Adrenal gland (tissue), 12 donors: Measurements from ENCODE around the gene TUBB3. TPM values are rescaled to one million over a fixed set of nuclear protein-coding genes. Genes with fewer than 3 reads are reported as not detected.

Experiments
- DNase-seq, 7 donors: peaks; one replicate each; pipeline ENCODE4 v3.0.0-alpha.2; 2019 to 2020
- H3K27ac ChIP-seq, 5 donors: fragments of 200-600 bp; sonication (generic) in 4 of 5; 1 replicate in 3 of 5; 2 replicates in 2 of 5; pipeline versions ENCODE4 v1.5.1 to v1.8.0; 2016 to 2020; ENCODE audit warnings: mild to moderate bottlenecking in 1 of 5
- H3K27me3 ChIP-seq: fragments of 200-600 bp; 2 replicates; pipeline ENCODE4 v1.8.0; 2021
- H3K36me3 ChIP-seq, 2 donors: fragments of 200-600 bp; replicated peaks in 1 of 2; 1 replicate in 1 of 2; 2 replicates in 1 of 2; pipeline versions ENCODE4 v1.5.1 to v1.8.0; 2018 to 2022
- H3K4me1 ChIP-seq, 2 donors: fragments of 200-600 bp; replicated peaks in 1 of 2; 1 replicate in 1 of 2; 2 replicates in 1 of 2; pipeline versions ENCODE4 v1.5.1 to v1.8.0; 2018 to 2021
- H3K4me3 ChIP-seq, 4 donors: fragments of 200-600 bp; sonication (generic) in 3 of 4; one replicate each; pipeline ENCODE4 v1.5.1; 2016 to 2018
- H3K9me3 ChIP-seq, 3 donors: fragments of 200-600 bp; sonication (generic) in 1 of 3; replicated peaks in 1 of 3; 1 replicate in 2 of 3; 2 replicates in 1 of 3; pipeline versions ENCODE4 v1.5.1 to v1.8.0; 2016 to 2021
- POLR2A ChIP-seq, 2 donors: fragments of 450-650 bp; IDR thresholded peaks; one replicate each; pipeline ENCODE4 v1.6.1; 2017; ENCODE audit warnings: antibody characterized with exemption in 2 of 2, mild to moderate bottlenecking in 2 of 2, moderate library complexity in 1 of 2
- WGBS, 4 donors: extraction: QIAGEN DNeasy Blood & Tissue Kit in 2 of 4; methylation state at CpG; one replicate each; pipeline versions ENCODE4 v1.1.5 to v1.1.7; 2013 to 2017; 5-methylcytosine and 5-hydroxymethylcytosine counted together
- intact Hi-C, 2 donors: fragments of 100-400 bp; cut with DNase I; formaldehyde crosslinking; loops; one replicate each; pipeline versions ENCODE4 v1.14.1 to v1.15.0; 2022 to 2023
- polyA plus RNA-seq, 3 donors: library from polyadenylated mRNA; stranded (reverse); fragments of 200-250 nt in 2 of 3; fragments of 350-450 nt in 1 of 3; fragmentation: Illumina TruSeq in 1 of 3; extraction: RNeasy Lipid Tissue Mini Kit (QIAGEN cat#74804) in 1 of 3; gene quantifications; one replicate each; pipeline ENCODE4 v1.2.3, GENCODE V29; 2013 to 2014
- total RNA-seq, 9 donors: library from RNA; depleted of rRNA in 4 of 9; stranded (reverse); fragments of >200 nt in 4 of 9; fragments of 120-200 nt in 1 of 9; fragmentation: NEBNext Ultra II Directional in 1 of 9; extraction: Animal tissue kit (Norgen Biotek cat#: 25700) in 1 of 9; gene quantifications; one replicate each; pipeline versions ENCODE4 v1.1.0 to v1.2.4, GENCODE V29; 2013 to 2023
- TF ChIP-seq, protein P1 (sequence below), 6 experiments: fragments of 450-650 bp in 4 of 6; fragments of 200-600 bp in 2 of 6; sonication (generic) in 1 of 6; IDR thresholded peaks; 1 replicate in 5 of 6; 2 replicates in 1 of 6; pipeline versions ENCODE4 v1.5.1 to v1.8.0; 2016 to 2021; ENCODE audit warnings: antibody characterized with exemption in 6 of 6, mild to moderate bottlenecking in 2 of 6, moderate library complexity in 1 of 6
- donor health status: healthy with polysubstance abuse.
- donor health status: Bipolar disorder and iron deficiency.
- donor health status: DM: yes; HTN: yes; CAD: no.
- donor health status: DM: no; HTN: no; CAD: no.
- donor health status: DM: no; HTN: no; CAD: no.
- donor health status: DM: yes; HTN: yes; CAD: no.

TUBB3 gene
- total and polyA plus RNA-seq, 12 donors: 6.4 to 63.8 (median 14.5) TPM

DNA sequence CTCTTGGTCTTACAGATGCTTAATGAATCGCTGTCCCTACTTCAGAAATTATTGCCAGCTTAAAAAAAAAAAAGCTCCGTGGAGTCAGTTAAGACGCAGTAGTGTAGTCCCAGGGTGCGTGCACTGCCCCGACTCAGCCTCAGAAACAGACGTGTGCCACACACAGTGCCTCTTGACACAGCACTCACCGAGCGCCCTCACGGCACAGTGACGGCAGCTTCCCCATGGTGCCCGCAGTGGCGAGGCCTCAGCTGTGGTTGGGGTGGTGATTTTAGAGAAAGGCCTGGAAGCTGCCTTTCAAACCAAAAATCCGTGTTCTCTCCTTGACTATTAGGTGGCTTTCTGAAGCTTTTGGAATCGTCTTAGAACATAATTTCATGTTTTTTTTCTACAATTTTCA, 35.9 kb upstream of the TUBB3 start:
- TF ChIP-seq POLR2A (IDR thresholded peaks at IDR 0.05): no peak
- TF ChIP-seq, protein P1, sequence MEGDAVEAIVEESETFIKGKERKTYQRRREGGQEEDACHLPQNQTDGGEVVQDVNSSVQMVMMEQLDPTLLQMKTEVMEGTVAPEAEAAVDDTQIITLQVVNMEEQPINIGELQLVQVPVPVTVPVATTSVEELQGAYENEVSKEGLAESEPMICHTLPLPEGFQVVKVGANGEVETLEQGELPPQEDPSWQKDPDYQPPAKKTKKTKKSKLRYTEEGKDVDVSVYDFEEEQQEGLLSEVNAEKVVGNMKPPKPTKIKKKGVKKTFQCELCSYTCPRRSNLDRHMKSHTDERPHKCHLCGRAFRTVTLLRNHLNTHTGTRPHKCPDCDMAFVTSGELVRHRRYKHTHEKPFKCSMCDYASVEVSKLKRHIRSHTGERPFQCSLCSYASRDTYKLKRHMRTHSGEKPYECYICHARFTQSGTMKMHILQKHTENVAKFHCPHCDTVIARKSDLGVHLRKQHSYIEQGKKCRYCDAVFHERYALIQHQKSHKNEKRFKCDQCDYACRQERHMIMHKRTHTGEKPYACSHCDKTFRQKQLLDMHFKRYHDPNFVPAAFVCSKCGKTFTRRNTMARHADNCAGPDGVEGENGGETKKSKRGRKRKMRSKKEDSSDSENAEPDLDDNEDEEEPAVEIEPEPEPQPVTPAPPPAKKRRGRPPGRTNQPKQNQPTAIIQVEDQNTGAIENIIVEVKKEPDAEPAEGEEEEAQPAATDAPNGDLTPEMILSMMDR (IDR thresholded peaks at IDR 0.05): no peak
- Histone ChIP-seq H3K27me3 (no peaks in the 10 kb centered on the region), H3K4me3 (no peak overlapping the region), H3K27ac (no peak overlapping the region), H3K9me3 (no peaks in the 10 kb centered on the region), H3K4me1 (peaks cover 0 to 16% of the 10 kb centered on the region in 2 donors), H3K36me3 (peaks cover 0 to 91% of the 10 kb centered on the region in 2 donors)
- DNase-seq: no peak
- WGBS, 4 donors: 93 to 95% (median 94%) methylated on average over 14 of the region's 14 CpGs
- intact Hi-C loops: no loop called here

DNA sequence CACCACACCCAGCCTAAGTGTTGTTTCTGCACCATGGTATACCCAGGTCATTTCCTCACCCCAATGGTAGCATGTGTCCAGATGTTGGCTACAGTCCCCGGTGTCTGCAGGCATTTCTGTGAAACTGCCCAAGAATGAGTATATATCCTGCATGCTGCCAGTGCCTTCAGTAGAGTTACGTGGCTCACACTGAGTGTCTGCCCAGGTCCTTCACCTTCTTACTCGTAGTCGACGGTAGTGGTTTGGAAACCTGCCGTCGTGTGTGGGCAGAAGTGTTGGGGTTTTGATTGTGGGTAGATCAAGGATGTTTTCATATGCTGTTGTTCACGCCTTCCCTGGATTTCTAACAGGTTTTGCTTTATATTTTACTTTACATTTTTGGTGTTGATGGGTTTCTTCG, 32.9 kb upstream of the TUBB3 start:
- H3K9me3 ChIP-seq: no peaks in the 10 kb centered on the region
- no peak overlapping the region for H3K27ac ChIP-seq
- peaks cover 0 to 95% of the 10 kb centered on the region in 2 donors for H3K36me3 ChIP-seq
- no peaks in the 10 kb centered on the region for H3K27me3 ChIP-seq
- TF ChIP-seq, protein P1 (IDR thresholded peaks at IDR 0.05): no peak
- no peak for TF ChIP-seq POLR2A (IDR thresholded peaks at IDR 0.05)
- WGBS, 4 donors: 55 to 77% (median 69%) methylated on average over 8 to 9 of the region's 9 CpGs
- intact Hi-C loops: no loop called here
- peaks cover 0 to 25% of the 10 kb centered on the region in 2 donors for H3K4me1 ChIP-seq
- peak in 1 of 7 donors; percentile 29 for DNase-seq
- H3K4me3 ChIP-seq: no peak overlapping the region

DNA sequence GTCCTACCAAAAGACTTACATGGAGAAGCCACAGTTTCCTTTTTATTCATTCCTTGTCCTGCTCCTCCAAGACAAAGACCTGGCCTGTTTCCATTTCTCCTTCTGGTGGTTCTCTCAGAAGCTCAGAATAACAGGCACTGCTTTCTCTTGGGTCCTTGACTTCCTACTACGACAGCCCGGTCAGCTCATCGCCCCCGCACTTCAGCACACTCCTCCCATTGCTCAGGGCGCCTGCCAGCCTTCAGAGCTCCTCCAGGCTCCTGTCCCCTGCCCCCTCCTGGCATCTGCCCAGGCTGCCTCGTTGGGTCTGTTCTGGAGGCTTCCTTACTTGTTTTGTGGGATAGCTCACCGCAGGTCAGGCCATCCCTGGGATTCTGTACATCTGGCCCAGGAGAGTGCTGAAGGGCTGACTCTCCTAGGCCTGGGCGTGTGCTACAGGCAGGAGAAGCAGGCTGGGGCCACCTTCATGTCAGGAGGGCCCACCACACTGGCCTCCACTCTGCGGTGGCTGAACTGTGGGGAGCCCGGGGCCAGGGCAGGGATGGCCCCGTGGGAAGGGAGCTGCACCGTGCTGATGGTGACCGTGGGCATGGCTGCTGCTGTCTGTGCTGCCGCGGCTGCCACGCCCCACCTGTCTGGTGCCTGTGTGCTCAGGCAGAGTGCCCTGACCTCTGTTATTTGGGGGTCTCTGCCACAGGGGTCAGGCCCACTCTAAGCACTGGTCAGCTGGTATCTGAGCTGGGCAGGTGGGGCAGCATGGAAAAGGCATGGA, 32.1 kb upstream of the TUBB3 start:
- Histone ChIP-seq H3K4me1 (peaks cover 0 to 25% of the 10 kb centered on the region in 2 donors), H3K27ac (peak overlapping the region in 1 of 5 donors; percentile 26), H3K36me3 (peaks cover 0 to 95% of the 10 kb centered on the region in 2 donors), H3K4me3 (no peak overlapping the region), H3K9me3 (no peaks in the 10 kb centered on the region), H3K27me3 (no peaks in the 10 kb centered on the region)
- DNase-seq: peak in 6 of 7 donors; percentile 57 to 78 (median 68)
- intact Hi-C loops: no loop called here
- WGBS, 4 donors: 62 to 74% (median 71%) methylated on average over 8 to 16 of the region's 16 CpGs
- TF ChIP-seq POLR2A (IDR thresholded peaks at IDR 0.05): no peak
- TF ChIP-seq, protein P1 (IDR thresholded peaks at IDR 0.05): no peak

DNA sequence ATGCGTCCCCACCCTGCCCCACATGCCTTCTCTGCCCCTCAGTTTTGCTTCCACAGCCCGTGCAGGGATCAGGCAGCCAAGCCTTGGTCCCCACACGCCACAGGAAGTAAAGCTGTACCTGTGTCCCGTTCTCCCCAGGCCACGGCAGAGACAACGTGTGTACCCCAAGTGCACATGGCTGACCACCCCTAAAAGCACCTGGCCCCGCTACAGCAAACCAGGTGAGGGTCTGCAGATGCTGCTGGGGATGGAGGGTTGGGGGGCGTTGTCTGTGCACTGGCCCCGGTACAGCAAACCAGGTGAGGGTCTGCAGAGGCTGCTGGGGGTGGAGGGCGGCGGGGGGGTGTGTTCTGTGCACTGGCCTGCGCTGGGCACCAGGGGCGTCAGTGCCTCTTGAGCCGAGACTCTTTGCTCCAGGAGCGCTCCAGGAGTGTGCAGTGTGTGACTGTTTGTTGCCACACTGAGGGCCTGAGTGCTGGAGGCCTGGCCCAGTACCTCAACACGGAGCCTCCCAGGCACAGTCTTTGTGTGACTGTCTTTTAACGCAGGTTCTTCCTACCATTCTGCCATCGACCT, 31.0 kb upstream of the TUBB3 start:
- no peak overlapping the region for H3K27ac ChIP-seq
- no peak overlapping the region for H3K4me3 ChIP-seq
- no peaks in the 10 kb centered on the region for H3K9me3 ChIP-seq
- peaks cover 0 to 25% of the 10 kb centered on the region in 2 donors for H3K4me1 ChIP-seq
- WGBS, 4 donors: 89 to 94% (median 89%) methylated on average over 12 to 18 of the region's 18 CpGs
- intact Hi-C loops: no loop called here
- DNase-seq: no peak
- no peaks in the 10 kb centered on the region for H3K27me3 ChIP-seq
- TF ChIP-seq, protein P1 (IDR thresholded peaks at IDR 0.05): no peak
- no peak for TF ChIP-seq POLR2A (IDR thresholded peaks at IDR 0.05)
- peaks cover 0 to 95% of the 10 kb centered on the region in 2 donors for H3K36me3 ChIP-seq
